ENCODE data around the gene ARID3B. TPM values are rescaled to one million over a fixed set of nuclear protein-coding genes. Genes with fewer than 3 reads are reported as not detected.
A peak's percentile ranks its signal among the peaks of the same experiment; 100 is the strongest.

Gene ARID3B
- total and polyA plus RNA-seq, 7 donors, result 1.8 to 5.5 (median 3.0) TPM

- no peak for DNase-seq
- no peak overlapping the region for H3K4me3 ChIP-seq
- intact Hi-C loops (cut with DNase I), result no loop called here
- H3K36me3 ChIP-seq (ENCODE audit: insufficient read depth in 1 of 2, low read depth in 1 of 2), result no peaks in the 10 kb centered on the region
- H3K27ac ChIP-seq, result no peak overlapping the region
- WGBS, 3 donors, result 92 to 98% (median 95%) methylated on average over 2 of the region's 2 CpGs
- no peak for TF ChIP-seq CTCF (IDR thresholded peaks at IDR 0.05)
- no peaks in the 10 kb centered on the region for H3K4me1 ChIP-seq
- no peaks in the 10 kb centered on the region for H3K9me3 ChIP-seq
- no peaks in the 10 kb centered on the region for H3K27me3 ChIP-seq (ENCODE audit: insufficient read depth in 3 of 3, low read length in 2 of 3)
- no peak for ATAC-seq
Observed at GRCh38 chr15:74500401-74500800, 40.6 kb upstream of the ARID3B start.

GRCh38 chr15:74502301-74502700 is 38.7 kb upstream of the ARID3B start:
- Histone ChIP-seq H3K27ac (no peak overlapping the region), H3K4me1 (no peaks in the 10 kb centered on the region), H3K9me3 (no peaks in the 10 kb centered on the region), H3K4me3 (no peak overlapping the region), H3K27me3 (ENCODE audit: insufficient read depth in 3 of 3, low read length in 2 of 3) (no peaks in the 10 kb centered on the region), H3K36me3 (ENCODE audit: insufficient read depth in 1 of 2, low read depth in 1 of 2) (no peaks in the 10 kb centered on the region)
- DNase-seq (no peak), ATAC-seq (no peak)
- intact Hi-C loops (cut with DNase I), result no loop called here
- TF ChIP-seq CTCF (IDR thresholded peaks at IDR 0.05), result no peak
- 73 to 84% (median 77%) methylated on average over 3 of the region's 3 CpGs for WGBS, 3 donors

GRCh38 chr15:74504418-74504817 is 36.6 kb upstream of the ARID3B start:
- Histone ChIP-seq H3K27me3 (ENCODE audit: insufficient read depth in 3 of 3, low read length in 2 of 3) (no peaks in the 10 kb centered on the region), H3K4me1 (no peaks in the 10 kb centered on the region), H3K4me3 (no peak overlapping the region), H3K9me3 (no peaks in the 10 kb centered on the region), H3K36me3 (ENCODE audit: insufficient read depth in 1 of 2, low read depth in 1 of 2) (no peaks in the 10 kb centered on the region), H3K27ac (no peak overlapping the region)
- intact Hi-C loops (cut with DNase I), result no loop called here
- ATAC-seq, result no peak
- no peak for DNase-seq
- 86 to 96% (median 92%) methylated on average over 3 of the region's 3 CpGs for WGBS, 3 donors
- TF ChIP-seq CTCF (IDR thresholded peaks at IDR 0.05), result no peak

GRCh38 chr15:74504836-74505235 is 36.2 kb upstream of the ARID3B start:
- ATAC-seq, result no peak
- 94 to 97% (median 96%) methylated on average over 4 of the region's 4 CpGs for WGBS, 3 donors
- Histone ChIP-seq H3K4me3 (no peak overlapping the region), H3K4me1 (no peaks in the 10 kb centered on the region), H3K27me3 (ENCODE audit: insufficient read depth in 3 of 3, low read length in 2 of 3) (no peaks in the 10 kb centered on the region), H3K36me3 (ENCODE audit: insufficient read depth in 1 of 2, low read depth in 1 of 2) (no peaks in the 10 kb centered on the region), H3K9me3 (no peaks in the 10 kb centered on the region), H3K27ac (no peak overlapping the region)
- DNase-seq, result no peak
- intact Hi-C loops (cut with DNase I), result no loop called here
- TF ChIP-seq CTCF (IDR thresholded peaks at IDR 0.05), result no peak

- no peaks in the 10 kb centered on the region for H3K27me3 ChIP-seq (ENCODE audit: insufficient read depth in 3 of 3, low read length in 2 of 3)
- H3K4me3 ChIP-seq, result no peak overlapping the region
- intact Hi-C loops (cut with DNase I), result no loop called here
- 61 to 70% (median 67%) methylated on average over 6 of the region's 6 CpGs for WGBS, 3 donors
- no peak for DNase-seq
- no peak for TF ChIP-seq CTCF (IDR thresholded peaks at IDR 0.05)
- no peaks in the 10 kb centered on the region for H3K36me3 ChIP-seq (ENCODE audit: insufficient read depth in 1 of 2, low read depth in 1 of 2)
- ATAC-seq, result peak in 2 of 4 donors; percentile 37 to 55
- H3K9me3 ChIP-seq, result no peaks in the 10 kb centered on the region
- no peak overlapping the region for H3K27ac ChIP-seq
- H3K4me1 ChIP-seq, result no peaks in the 10 kb centered on the region
Observed at GRCh38 chr15:74505837-74506514, 35.0 kb upstream of the ARID3B start.

All from psoas muscle (tissue), 8 donors.